IPS-15b (cell line): ENCODE data around the gene MAN1C1.
"Not testable (repeated sequence)": the region's sequence is repeated elsewhere in the genome, so short reads cannot be mapped to it uniquely, and the experiment has no call there.

Experiments
- H3K27me3 ChIP-seq: one replicate; pipeline ENCODE4 v1.6.1; 2013; ENCODE audit warnings: low read length; ENCODE audit not compliant: control insufficient read depth, insufficient read depth
- H3K36me3 ChIP-seq: one replicate; pipeline ENCODE4 v1.6.1; 2013; ENCODE audit warnings: low read length; ENCODE audit not compliant: control insufficient read depth, insufficient read depth
- H3K4me1 ChIP-seq: one replicate; pipeline ENCODE4 v1.6.1; 2013; ENCODE audit warnings: mild to moderate bottlenecking, low read length; ENCODE audit not compliant: control insufficient read depth, insufficient read depth
- H3K4me3 ChIP-seq: one replicate; pipeline ENCODE4 v1.5.1; 2013; ENCODE audit warnings: low read depth, low read length
- H3K9ac ChIP-seq: one replicate; pipeline ENCODE4 v1.6.1; 2013; ENCODE audit warnings: low read depth, mild to moderate bottlenecking, low read length
- H3K9me3 ChIP-seq: one replicate; pipeline ENCODE4 v1.6.1; 2013; ENCODE audit warnings: mild to moderate bottlenecking, low read length; ENCODE audit not compliant: control insufficient read depth, insufficient read depth

Gene MAN1C1

GRCh38 chr1:25573961-25574360 lies 42.6 kb upstream of the MAN1C1 start:
- Histone ChIP-seq H3K9ac (no peak overlapping the region), H3K36me3 (no peaks in the 10 kb centered on the region), H3K4me1 (peaks cover 14% of the 10 kb centered on the region), H3K4me3 (no peak overlapping the region), H3K9me3 (no peaks in the 10 kb centered on the region), H3K27me3 (no peaks in the 10 kb centered on the region)

GRCh38 chr1:25575191-25575590 lies 41.4 kb upstream of the MAN1C1 start:
- no peaks in the 10 kb centered on the region for H3K36me3 ChIP-seq
- H3K9ac ChIP-seq = no peak overlapping the region
- H3K4me1 ChIP-seq = peaks cover 12% of the 10 kb centered on the region
- no peaks in the 10 kb centered on the region for H3K27me3 ChIP-seq
- no peak overlapping the region for H3K4me3 ChIP-seq
- H3K9me3 ChIP-seq = no peaks in the 10 kb centered on the region

DNA sequence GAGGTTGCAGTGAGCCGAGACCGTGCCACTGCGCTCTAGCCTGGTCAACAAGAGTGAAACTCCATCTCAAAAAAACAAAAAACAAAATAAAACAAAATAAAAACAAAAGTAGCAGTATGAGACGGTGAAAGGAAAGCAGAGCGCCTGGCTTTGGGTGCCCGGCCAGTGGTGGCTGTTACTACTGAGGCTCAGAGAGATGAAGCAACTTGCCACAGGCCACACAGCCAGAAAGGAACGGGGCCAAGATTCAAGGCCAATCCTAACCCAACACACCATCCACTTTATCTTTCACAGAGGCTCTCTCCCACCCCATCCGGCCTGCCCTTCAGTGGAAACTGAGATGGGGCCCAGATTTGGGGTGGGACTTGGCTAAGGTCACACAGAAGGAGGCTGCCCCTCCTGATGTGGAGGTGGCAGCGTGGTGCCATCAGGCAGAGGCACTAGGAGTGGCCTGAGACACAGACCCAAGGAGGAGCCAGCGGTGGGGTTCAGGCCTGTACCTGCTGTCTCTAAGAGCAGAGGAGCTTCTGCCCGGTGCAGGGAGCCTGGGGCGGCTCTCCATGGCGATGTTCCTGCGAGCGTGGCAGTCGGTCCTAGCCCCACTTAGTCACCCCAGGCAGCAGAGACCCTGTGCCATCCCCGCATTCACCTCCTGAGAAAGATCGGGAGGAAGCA lies 40.0 kb upstream of the MAN1C1 start:
- Histone ChIP-seq H3K36me3 (no peaks in the 10 kb centered on the region), H3K4me3 (no peak overlapping the region), H3K4me1 (peaks cover 13% of the 10 kb centered on the region), H3K9me3 (no peaks in the 10 kb centered on the region), H3K27me3 (no peaks in the 10 kb centered on the region), H3K9ac (no peak overlapping the region)

GRCh38 chr1:25577134-25577920 lies 39.3 kb upstream of the MAN1C1 start:
- H3K27me3 ChIP-seq = no peaks in the 10 kb centered on the region
- H3K36me3 ChIP-seq = no peaks in the 10 kb centered on the region
- H3K4me1 ChIP-seq = peaks cover 14% of the 10 kb centered on the region
- H3K9ac ChIP-seq = no peak overlapping the region
- H3K9me3 ChIP-seq = no peaks in the 10 kb centered on the region
- no peak overlapping the region for H3K4me3 ChIP-seq

GRCh38 chr1:25579292-25580252 lies 37.0 kb upstream of the MAN1C1 start:
- H3K9ac ChIP-seq = no peak overlapping the region
- no peak overlapping the region for H3K4me3 ChIP-seq
- peaks cover 9% of the 10 kb centered on the region for H3K4me1 ChIP-seq
- no peaks in the 10 kb centered on the region for H3K27me3 ChIP-seq
- H3K36me3 ChIP-seq = no peaks in the 10 kb centered on the region
- H3K9me3 ChIP-seq = no peaks in the 10 kb centered on the region

DNA sequence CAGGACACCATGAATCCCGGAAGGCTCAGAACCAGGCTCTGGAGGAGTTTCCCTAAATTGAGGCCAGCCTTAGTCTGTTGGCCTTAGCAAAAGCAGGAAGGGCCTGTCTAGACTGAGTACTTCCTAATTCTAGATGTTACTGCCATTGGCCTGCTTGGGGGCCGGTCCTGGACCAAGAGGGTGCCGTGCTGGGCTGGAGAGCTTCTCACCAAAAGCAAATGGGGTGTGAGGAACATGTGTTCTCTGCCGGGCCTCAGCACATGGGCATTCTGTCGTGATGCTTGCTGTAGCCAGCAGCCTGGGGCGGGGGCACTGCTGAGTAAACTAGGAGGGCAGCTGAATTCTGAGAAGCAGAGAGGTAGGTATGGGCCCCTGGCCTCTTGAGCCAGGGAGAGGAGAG lies 35.7 kb upstream of the MAN1C1 start:
- Histone ChIP-seq H3K4me3 (no peak overlapping the region), H3K27me3 (no peaks in the 10 kb centered on the region), H3K4me1 (peaks cover 13% of the 10 kb centered on the region), H3K9me3 (no peaks in the 10 kb centered on the region), H3K36me3 (no peaks in the 10 kb centered on the region), H3K9ac (no peak overlapping the region)

DNA sequence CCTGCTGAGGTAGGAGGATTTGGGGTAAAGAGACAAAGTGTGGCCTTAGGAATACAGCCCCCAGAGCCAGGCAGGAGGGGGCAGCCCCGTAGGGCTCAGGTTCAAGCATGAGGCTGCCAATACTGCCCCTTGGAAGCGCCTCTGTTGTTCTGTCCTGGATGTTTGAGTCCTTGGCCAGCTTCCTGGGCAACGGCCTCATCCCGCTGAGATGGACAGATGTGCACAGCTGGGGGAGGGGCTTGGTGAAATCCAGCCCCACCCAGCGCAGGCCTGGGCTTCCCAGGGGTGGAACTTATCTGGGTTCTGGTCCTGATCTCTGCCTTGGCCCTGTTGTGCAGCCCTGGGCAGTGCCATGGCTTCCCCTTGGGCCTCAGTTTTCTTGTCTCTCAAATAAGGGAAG lies 34.8 kb upstream of the MAN1C1 start:
- no peaks in the 10 kb centered on the region for H3K27me3 ChIP-seq
- no peak overlapping the region for H3K4me3 ChIP-seq
- no peak overlapping the region for H3K9ac ChIP-seq
- no peaks in the 10 kb centered on the region for H3K36me3 ChIP-seq
- peaks cover 18% of the 10 kb centered on the region for H3K4me1 ChIP-seq
- no peaks in the 10 kb centered on the region for H3K9me3 ChIP-seq

DNA sequence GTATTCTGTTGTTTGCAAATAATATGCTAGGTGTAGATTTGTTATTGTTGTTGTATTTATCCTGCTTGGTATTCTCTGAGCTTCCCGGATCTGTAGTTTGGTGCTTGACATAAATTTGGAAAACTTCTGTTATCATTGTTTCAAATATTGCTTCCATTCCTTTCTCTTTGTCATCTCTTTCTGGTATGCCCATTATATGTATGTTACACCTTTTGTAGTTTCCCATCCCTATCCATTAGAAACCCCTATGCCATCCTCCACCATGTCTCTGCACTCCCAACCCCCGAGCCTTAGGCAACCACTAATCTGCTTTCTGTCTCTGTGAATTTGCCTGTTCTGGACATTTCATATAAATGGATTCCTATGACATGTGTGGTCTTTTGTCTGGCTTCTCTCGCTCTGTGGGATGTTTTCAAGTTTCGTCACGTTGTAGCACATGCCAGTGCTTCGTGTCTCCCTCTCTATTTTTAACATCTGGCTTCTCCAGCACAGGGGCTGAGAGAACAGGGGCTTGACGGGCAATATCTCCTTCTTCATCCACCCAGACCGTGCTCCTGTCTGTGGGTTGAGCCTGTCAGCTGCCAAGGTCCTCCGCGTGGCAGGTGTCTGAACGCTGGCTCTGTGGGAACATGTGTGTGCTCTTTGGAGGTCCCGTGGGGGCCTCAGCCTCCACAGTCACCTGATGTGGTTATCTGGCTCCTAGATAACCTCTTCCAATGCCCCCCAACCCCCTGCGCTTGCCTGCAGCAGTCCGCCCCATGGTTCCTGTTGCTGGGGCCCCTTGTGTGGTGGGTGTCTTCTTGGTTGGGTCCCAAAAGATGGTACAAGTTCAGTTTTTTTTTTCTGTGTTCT lies 32.8 kb upstream of the MAN1C1 start:
- Histone ChIP-seq H3K27me3 (no peaks in the 10 kb centered on the region), H3K9ac (no peak overlapping the region), H3K4me1 (peaks cover 25% of the 10 kb centered on the region), H3K4me3 (no peak overlapping the region), H3K9me3 (no peaks in the 10 kb centered on the region), H3K36me3 (no peaks in the 10 kb centered on the region)

DNA sequence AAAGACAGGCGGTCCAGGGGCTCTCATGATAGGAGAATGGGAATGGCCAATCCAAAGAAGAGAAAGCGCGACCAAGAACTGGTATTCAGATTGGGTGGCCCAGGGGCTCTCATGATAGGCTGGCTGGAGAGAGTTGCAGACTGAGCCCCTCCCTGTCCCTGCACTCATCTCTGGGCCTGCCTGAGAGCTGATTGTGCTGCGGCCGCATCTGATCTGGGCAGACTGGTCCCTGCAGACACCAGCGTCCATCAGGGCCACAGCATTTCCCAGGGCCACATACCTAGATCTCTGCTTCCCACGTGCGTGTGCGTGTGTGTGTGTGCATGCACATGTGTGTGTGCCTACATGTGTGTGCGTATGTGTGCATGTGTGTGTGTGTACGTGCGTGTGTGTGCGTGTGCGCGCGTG lies 30.4 kb upstream of the MAN1C1 start:
- no peaks in the 10 kb centered on the region for H3K27me3 ChIP-seq
- no peaks in the 10 kb centered on the region for H3K9me3 ChIP-seq
- no peak overlapping the region for H3K9ac ChIP-seq
- no peaks in the 10 kb centered on the region for H3K36me3 ChIP-seq
- H3K4me1 ChIP-seq = peaks cover 24% of the 10 kb centered on the region
- peak overlapping the region; percentile 6 for H3K4me3 ChIP-seq

- Histone ChIP-seq H3K9ac (no peak overlapping the region), H3K4me1 (peaks cover 21% of the 10 kb centered on the region), H3K4me3 (no peak overlapping the region), H3K36me3 (no peaks in the 10 kb centered on the region), H3K27me3 (no peaks in the 10 kb centered on the region), H3K9me3 (no peaks in the 10 kb centered on the region)
Measured at GRCh38 chr1:25587290-25587689, 29.3 kb upstream of the MAN1C1 start.

DNA sequence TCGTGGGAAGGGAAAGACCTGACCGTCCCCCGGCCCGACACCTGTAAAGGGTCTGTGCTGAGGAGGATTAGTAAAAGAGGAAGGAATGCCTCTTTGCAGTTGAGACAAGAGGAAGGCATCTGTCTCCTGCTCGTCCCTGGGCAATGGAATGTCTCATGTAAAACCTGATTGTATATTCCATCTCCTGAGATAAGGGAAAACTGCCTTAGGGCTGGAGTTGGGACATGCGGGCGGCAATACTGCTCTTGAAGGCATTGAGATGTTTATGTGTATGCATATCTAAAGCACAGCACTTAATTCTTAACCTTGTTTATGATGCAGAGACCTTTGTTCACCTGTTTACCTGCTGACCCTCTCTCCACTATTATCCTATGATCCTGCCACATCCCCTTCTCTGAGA lies 28.4 kb upstream of the MAN1C1 start:
- peaks cover 21% of the 10 kb centered on the region for H3K4me1 ChIP-seq
- H3K9me3 ChIP-seq, H3K9ac ChIP-seq, H3K27me3 ChIP-seq, H3K4me3 ChIP-seq, H3K36me3 ChIP-seq: not testable (repeated sequence)
